HepG2 (cell line): ENCODE results near the gene INKA2. TPM values are rescaled to one million over a fixed set of nuclear protein-coding genes. Genes with fewer than 3 reads are reported as not detected.

ENCODE experiments used
- DR1 ChIP-seq: sonication (generic); formaldehyde crosslinking; IDR thresholded peaks from 2 replicates; pipeline ENCODE4 v1.8.0; 2021; ENCODE audit warnings: mild to moderate bottlenecking, missing genetic modification reagents, inconsistent platforms
- HCFC1 ChIP-seq: fragments of 150-350 bp; IDR thresholded peaks from 2 replicates; pipeline ENCODE4 v1.6.1; 2014; ENCODE audit warnings: low read depth, low read length
- IRX3 ChIP-seq: sonication (generic); formaldehyde crosslinking; IDR thresholded peaks from 2 replicates; pipeline ENCODE4 v1.8.1; 2023; ENCODE audit warnings: mild to moderate bottlenecking, low read depth, missing genetic modification reagents, borderline replicate concordance
- JUN ChIP-seq: sonication (generic); formaldehyde crosslinking; IDR thresholded peaks from 2 replicates; pipeline ENCODE4 v1.4.0; 2020; ENCODE audit warnings: mild to moderate bottlenecking, missing genetic modification reagents
- NCOA5 ChIP-seq: sonication (generic); formaldehyde crosslinking; IDR thresholded peaks from 2 replicates; pipeline ENCODE4 v1.4.0; 2020; ENCODE audit warnings: missing genetic modification reagents
- NFE2L1 ChIP-seq: sonication (generic); formaldehyde crosslinking; IDR thresholded peaks from 2 replicates; pipeline ENCODE4 v1.4.0; 2020; ENCODE audit warnings: missing genetic modification reagents, mild to moderate bottlenecking, borderline replicate concordance
- PHB2 ChIP-seq: fragments of 450-650 bp; IDR thresholded peaks from 2 replicates; pipeline ENCODE4 v1.6.1; 2018; ENCODE audit not compliant: partially characterized antibody
- RBFOX2 ChIP-seq: fragments of 200-400 bp; formaldehyde crosslinking; IDR thresholded peaks from 2 replicates; pipeline ENCODE4 v1.6.1; 2017; ENCODE audit warnings: low read depth, mild to moderate bottlenecking, low read length
- TCF7 ChIP-seq: sonication (generic); IDR thresholded peaks from 2 replicates; pipeline ENCODE4 v1.6.1; 2016; ENCODE audit warnings: antibody characterized with exemption, low read depth
- ZBTB8A ChIP-seq: sonication (generic); formaldehyde crosslinking; IDR thresholded peaks from 2 replicates; pipeline ENCODE4 v1.4.0; 2020; ENCODE audit warnings: mild to moderate bottlenecking, low read depth, missing genetic modification reagents, borderline replicate concordance
- ZFP90 ChIP-seq: sonication (generic); formaldehyde crosslinking; IDR thresholded peaks from 2 replicates; pipeline ENCODE4 v1.8.0; 2022; ENCODE audit warnings: missing genetic modification reagents, mild to moderate bottlenecking, inconsistent platforms, borderline replicate concordance
- ZNF343 ChIP-seq: sonication (generic); formaldehyde crosslinking; IDR thresholded peaks from 2 replicates; pipeline ENCODE4 v1.4.0; 2020; ENCODE audit warnings: mild to moderate bottlenecking, missing genetic modification reagents
- ZNF460 ChIP-seq: sonication (generic); formaldehyde crosslinking; IDR thresholded peaks from 2 replicates; pipeline ENCODE4 v1.5.1; 2020; ENCODE audit warnings: missing genetic modification reagents, mild to moderate bottlenecking, borderline replicate concordance
- ZNF468 ChIP-seq: sonication (generic); formaldehyde crosslinking; IDR thresholded peaks from 2 replicates; pipeline ENCODE4 v1.8.0; 2022; ENCODE audit warnings: mild to moderate bottlenecking, moderate library complexity, missing genetic modification reagents
- ZNF484 ChIP-seq: sonication (generic); formaldehyde crosslinking; IDR thresholded peaks from 2 replicates; pipeline ENCODE4 v1.5.1; 2020; ENCODE audit warnings: mild to moderate bottlenecking, low read depth, missing genetic modification reagents, borderline replicate concordance
- ZNF614 ChIP-seq: IDR thresholded peaks from 2 replicates; pipeline ENCODE4 v1.6.1; 2018; ENCODE audit warnings: missing biosample characterization, missing genetic modification reagents, inconsistent platforms, borderline replicate concordance
- ZNF747 ChIP-seq: sonication (generic); formaldehyde crosslinking; IDR thresholded peaks from 2 replicates; pipeline ENCODE4 v1.8.1; 2023; ENCODE audit warnings: missing genetic modification reagents, mild to moderate bottlenecking, borderline replicate concordance
- polyA plus RNA-seq, 8 experiments: library from polyadenylated mRNA; depleted of rRNA in 3 of 8; stranded (reverse) in 7 of 8; unstranded in 1 of 8; fragments of >200 nt; fragmentation: Illumina TruSeq in 4 of 8; extraction: Trizol in 4 of 8; gene quantifications; 2 replicates each; pipeline versions ENCODE4 v1.2.1 to v1.2.3, GENCODE V29; 2011 to 2016; ENCODE audit warnings: low read depth in 4 of 8, missing spikeins in 1 of 8, mixed read lengths in 1 of 8; ENCODE audit not compliant: insufficient read depth in 1 of 8
- total RNA-seq, 5 experiments: library from RNA; depleted of rRNA; stranded (reverse); fragments of >200 nt; fragmentation: Illumina TruSeq; extraction: Trizol; gene quantifications; 2 replicates each; pipeline ENCODE4 v1.2.3, GENCODE V29; 2016; ENCODE audit warnings: low read depth in 1 of 5
- TF ChIP-seq, protein P1 (sequence below): sonication (generic); formaldehyde crosslinking; IDR thresholded peaks from 2 replicates; pipeline ENCODE4 v1.9.0; 2021; ENCODE audit warnings: missing genetic modification reagents, mild to moderate bottlenecking, borderline replicate concordance
- TF ChIP-seq, protein P2 (sequence below): sonication (generic); formaldehyde crosslinking; IDR thresholded peaks from 2 replicates; pipeline ENCODE4 v1.9.0; 2021; ENCODE audit warnings: missing genetic modification reagents, borderline replicate concordance
- TF ChIP-seq, protein P3 (sequence below): sonication (generic); formaldehyde crosslinking; IDR thresholded peaks from 2 replicates; pipeline ENCODE4 v1.9.0; 2021; ENCODE audit warnings: missing genetic modification reagents, borderline replicate concordance

Gene INKA2
- total and polyA plus RNA-seq, 2 of the 13 experiments (the other 11 are each of a cell fraction or from before 2014, with no cell fraction given): 2.6 to 4.6 TPM

DNA sequence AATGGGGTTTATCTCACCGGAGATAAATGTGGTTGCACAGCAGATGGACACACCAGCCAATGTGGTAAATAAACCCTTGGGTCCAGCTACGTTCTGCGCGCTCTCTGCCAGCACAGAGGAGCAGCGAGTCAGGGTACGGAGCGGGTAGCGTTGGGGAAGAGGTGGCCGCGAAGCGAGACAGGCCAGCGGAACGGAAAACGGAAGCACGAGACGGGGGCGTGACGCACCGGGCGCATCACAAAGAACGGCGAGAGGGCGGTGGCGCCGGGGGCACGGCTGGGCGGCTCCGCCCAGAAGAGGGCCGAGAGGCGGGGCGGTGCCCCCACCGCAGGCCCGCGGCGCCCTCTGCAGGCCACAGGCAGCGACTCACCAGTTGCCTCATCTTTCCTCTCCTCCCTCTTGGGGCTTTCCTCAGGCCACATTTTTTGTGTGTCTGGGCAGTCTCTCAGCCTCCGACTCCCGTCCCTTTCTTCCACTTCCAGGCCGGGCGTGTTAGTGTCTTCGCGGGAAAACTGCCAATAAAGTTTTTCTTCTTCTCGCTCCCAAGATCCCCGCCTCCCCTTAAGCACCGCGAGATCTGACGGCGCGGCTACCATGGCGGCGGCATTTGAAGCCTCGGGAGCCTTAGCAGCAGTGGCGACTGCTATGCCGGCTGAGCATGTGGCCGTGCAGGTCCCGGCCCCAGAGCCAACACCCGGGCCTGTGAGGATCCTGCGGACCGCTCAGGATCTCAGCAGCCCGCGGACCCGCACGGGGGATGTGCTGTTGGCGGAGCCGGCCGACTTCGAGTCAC, 16.3 kb upstream of the INKA2 start, which contains the start of gene DDX20 (continued):
- peak; percentile 40; the same call in 1 of the 2 replicates for TF ChIP-seq ZNF614
- TF ChIP-seq, protein P1, sequence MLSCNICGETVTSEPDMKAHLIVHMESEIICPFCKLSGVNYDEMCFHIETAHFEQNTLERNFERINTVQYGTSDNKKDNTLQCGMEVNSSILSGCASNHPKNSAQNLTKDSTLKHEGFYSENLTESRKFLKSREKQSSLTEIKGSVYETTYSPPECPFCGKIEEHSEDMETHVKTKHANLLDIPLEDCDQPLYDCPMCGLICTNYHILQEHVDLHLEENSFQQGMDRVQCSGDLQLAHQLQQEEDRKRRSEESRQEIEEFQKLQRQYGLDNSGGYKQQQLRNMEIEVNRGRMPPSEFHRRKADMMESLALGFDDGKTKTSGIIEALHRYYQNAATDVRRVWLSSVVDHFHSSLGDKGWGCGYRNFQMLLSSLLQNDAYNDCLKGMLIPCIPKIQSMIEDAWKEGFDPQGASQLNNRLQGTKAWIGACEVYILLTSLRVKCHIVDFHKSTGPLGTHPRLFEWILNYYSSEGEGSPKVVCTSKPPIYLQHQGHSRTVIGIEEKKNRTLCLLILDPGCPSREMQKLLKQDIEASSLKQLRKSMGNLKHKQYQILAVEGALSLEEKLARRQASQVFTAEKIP (CRISPR knock-in tag): no peak
- 0 out of 2 replicates have a peak, but pooled peaks have one; percentile 11 for TF ChIP-seq ZFP90 (CRISPR knock-in tag)
- TF ChIP-seq TCF7: peak; percentile 11; the same call in 1 of the 2 replicates
- peak; percentile 48; the same call in 1 of the 2 replicates for TF ChIP-seq ZNF747 (CRISPR knock-in tag)
- TF ChIP-seq DR1: peak; percentile 67; the same call in 1 of the 2 replicates
- TF ChIP-seq ZNF460 (CRISPR knock-in tag): no peak
- TF ChIP-seq NCOA5: no peak
- TF ChIP-seq PHB2: no peak
- TF ChIP-seq HCFC1: peak; percentile 34; the same call in 1 of the 2 replicates
- TF ChIP-seq, protein P2, sequence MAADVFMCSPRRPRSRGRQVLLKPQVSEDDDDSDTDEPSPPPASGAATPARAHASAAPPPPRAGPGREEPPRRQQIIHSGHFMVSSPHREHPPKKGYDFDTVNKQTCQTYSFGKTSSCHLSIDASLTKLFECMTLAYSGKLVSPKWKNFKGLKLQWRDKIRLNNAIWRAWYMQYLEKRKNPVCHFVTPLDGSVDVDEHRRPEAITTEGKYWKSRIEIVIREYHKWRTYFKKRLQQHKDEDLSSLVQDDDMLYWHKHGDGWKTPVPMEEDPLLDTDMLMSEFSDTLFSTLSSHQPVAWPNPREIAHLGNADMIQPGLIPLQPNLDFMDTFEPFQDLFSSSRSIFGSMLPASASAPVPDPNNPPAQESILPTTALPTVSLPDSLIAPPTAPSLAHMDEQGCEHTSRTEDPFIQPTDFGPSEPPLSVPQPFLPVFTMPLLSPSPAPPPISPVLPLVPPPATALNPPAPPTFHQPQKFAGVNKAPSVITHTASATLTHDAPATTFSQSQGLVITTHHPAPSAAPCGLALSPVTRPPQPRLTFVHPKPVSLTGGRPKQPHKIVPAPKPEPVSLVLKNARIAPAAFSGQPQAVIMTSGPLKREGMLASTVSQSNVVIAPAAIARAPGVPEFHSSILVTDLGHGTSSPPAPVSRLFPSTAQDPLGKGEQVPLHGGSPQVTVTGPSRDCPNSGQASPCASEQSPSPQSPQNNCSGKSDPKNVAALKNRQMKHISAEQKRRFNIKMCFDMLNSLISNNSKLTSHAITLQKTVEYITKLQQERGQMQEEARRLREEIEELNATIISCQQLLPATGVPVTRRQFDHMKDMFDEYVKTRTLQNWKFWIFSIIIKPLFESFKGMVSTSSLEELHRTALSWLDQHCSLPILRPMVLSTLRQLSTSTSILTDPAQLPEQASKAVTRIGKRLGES: peak; percentile 88; the same call in 1 of the 2 replicates
- TF ChIP-seq RBFOX2: peak; percentile 88
- no peak for TF ChIP-seq ZNF468
- peak; percentile 99 for TF ChIP-seq ZBTB8A (CRISPR knock-in tag)
- TF ChIP-seq IRX3: peak; percentile 74; the same call in 1 of the 2 replicates
- no peak for TF ChIP-seq ZNF484 (CRISPR knock-in tag)
- TF ChIP-seq ZNF343: no peak; the same call in 1 of the 2 replicates
- TF ChIP-seq NFE2L1 (CRISPR knock-in tag): 0 out of 2 replicates have a peak, but pooled peaks have one; percentile 23
- 0 out of 2 replicates have a peak, but pooled peaks have one; percentile 68 for TF ChIP-seq JUN (CRISPR knock-in tag)
- TF ChIP-seq, protein P3, sequence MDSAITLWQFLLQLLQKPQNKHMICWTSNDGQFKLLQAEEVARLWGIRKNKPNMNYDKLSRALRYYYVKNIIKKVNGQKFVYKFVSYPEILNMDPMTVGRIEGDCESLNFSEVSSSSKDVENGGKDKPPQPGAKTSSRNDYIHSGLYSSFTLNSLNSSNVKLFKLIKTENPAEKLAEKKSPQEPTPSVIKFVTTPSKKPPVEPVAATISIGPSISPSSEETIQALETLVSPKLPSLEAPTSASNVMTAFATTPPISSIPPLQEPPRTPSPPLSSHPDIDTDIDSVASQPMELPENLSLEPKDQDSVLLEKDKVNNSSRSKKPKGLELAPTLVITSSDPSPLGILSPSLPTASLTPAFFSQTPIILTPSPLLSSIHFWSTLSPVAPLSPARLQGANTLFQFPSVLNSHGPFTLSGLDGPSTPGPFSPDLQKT (CRISPR knock-in tag): no peak
